GM13977 (cell line): ENCODE results near the gene IFFO2.

ENCODE experiments used
- DNase-seq: peaks from one replicate; pipeline ENCODE4 v3.0.0; 2012; ENCODE audit warnings: low spot score
- in situ Hi-C: fragments of 300-500 bp; cut with MboI; formaldehyde crosslinking; loops from one replicate; pipeline ENCODE4 v1.12.0; 2022; ENCODE audit warnings: low sequenced_read_pairs, low pct_unique_long_range_greater_than_20kb, mixed read lengths, inconsistent platforms; ENCODE audit not compliant: unreplicated experiment
- TF ChIP-seq, protein P1 (sequence below): IDR thresholded peaks from 2 replicates; pipeline ENCODE4 v1.5.1; 2012; ENCODE audit warnings: mild to moderate bottlenecking, control low read depth; ENCODE audit not compliant: insufficient read depth; ENCODE audit errors: extremely low read depth, missing control alignments

The IFFO2 gene

DNA sequence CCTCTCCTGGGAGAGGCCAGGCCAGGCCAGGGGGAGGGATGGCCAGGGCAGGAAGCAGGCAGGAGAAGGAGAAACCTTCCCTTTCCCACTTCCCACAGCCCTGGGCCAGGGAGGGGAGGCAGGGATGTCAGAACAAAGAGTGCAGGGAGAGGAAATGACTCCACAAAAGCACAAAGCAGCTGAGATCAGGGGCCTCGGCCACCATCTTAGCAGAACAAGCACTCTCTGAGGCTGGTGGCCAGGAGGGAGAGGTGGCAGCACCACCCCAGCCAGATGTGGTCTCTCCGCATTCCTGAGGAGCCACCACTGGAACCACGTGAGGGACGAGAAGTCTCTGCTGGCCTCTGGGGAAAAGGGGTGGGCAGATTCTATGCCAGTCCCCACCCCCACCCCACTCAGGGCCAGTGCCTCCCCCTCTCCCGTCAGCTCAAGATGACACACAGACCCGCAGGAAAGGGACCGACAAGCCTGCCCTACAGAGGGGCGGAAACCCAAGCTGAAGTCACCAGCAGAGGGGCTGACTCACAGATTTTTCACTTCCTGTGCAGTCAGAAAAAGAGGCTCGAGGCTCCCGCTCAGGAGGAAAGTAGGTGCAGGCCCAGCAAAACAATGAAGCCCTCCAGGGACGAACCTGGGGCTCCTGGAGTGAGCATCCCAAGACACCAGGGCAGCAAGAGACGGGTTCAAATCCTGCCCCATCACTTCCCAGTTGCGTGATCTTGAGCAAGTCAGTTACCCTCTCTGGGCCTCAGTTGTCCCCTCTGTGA lies 30.0 kb downstream of the IFFO2 start:
- TF ChIP-seq, protein P1, sequence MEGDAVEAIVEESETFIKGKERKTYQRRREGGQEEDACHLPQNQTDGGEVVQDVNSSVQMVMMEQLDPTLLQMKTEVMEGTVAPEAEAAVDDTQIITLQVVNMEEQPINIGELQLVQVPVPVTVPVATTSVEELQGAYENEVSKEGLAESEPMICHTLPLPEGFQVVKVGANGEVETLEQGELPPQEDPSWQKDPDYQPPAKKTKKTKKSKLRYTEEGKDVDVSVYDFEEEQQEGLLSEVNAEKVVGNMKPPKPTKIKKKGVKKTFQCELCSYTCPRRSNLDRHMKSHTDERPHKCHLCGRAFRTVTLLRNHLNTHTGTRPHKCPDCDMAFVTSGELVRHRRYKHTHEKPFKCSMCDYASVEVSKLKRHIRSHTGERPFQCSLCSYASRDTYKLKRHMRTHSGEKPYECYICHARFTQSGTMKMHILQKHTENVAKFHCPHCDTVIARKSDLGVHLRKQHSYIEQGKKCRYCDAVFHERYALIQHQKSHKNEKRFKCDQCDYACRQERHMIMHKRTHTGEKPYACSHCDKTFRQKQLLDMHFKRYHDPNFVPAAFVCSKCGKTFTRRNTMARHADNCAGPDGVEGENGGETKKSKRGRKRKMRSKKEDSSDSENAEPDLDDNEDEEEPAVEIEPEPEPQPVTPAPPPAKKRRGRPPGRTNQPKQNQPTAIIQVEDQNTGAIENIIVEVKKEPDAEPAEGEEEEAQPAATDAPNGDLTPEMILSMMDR: peak; percentile 15
- in situ Hi-C loops: no loop called here
- DNase-seq: peak; percentile 94

DNA sequence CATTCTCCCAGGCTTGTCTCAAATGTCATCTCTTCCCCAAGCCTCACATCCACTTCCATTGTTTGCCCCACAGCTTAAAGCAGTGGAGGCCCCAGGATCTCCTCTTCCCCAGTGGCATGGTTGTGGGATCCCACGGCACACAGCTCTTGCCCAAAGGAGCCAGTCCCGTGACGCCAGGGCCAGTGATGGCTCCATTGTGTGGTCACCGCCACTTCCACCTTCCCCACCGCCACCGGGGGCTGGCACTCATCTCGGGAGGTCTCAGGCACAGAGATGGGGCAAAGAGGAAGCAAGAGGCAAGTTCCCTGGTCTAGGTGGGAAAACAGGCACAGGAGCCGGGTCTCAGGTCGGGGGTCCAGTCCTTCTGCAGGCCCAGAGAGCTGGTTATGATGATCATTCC lies 31.2 kb downstream of the IFFO2 start:
- in situ Hi-C loops: no loop called here
- TF ChIP-seq, protein P1: no peak

DNA sequence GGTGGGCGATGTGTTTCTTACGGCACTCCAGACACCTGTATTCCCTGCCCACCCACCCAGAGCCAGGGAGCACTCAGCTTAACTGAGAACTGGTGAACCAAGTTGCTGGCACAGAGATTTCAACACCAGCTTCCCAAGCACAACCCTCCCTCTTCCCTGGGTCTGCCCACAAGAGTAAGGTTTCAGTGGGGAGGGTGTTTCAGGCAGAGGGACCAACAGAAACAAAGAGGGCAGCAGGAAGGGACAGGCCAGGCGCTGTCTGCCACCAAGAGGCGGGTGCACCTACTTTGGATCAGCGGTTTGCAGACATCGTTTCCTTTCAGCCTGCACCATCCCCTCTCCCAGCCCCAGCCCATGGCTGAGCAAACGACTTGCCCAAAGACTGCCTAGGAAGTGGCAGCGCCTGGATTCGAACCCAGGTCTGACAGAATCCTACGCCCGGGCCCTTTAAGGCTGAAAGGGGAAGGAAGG lies 32.2 kb downstream of the IFFO2 start:
- in situ Hi-C loops: no loop called here
- TF ChIP-seq, protein P1: no peak
- DNase-seq: no peak

More for the DNA sequence above, 31.2 kb downstream of the IFFO2 start:
- DNase-seq: no peak

DNA sequence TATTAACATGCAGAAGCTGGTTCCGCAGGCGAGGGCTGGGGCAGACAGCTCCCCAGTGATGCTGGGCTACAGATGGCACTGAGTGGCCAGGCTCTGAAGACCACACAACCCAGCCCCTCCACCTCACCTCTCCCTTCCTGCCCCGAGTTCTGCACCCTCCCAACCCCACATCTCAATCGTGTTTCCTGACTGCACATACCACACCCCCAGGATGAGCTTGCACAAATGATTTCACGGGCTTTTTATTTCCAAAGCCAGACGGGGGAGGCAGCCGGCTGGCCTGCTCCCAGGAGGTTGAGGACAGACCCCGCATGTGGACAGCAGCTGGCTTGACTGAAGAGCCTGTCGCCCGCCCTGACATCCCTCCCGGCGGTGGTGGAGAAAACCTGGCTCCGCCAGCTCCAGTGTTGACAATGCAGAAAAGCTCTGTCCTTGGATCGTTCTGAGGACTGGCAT lies 32.7 kb downstream of the IFFO2 start:
- DNase-seq: no peak
- TF ChIP-seq, protein P1: no peak
- in situ Hi-C loops: no loop called here

DNA sequence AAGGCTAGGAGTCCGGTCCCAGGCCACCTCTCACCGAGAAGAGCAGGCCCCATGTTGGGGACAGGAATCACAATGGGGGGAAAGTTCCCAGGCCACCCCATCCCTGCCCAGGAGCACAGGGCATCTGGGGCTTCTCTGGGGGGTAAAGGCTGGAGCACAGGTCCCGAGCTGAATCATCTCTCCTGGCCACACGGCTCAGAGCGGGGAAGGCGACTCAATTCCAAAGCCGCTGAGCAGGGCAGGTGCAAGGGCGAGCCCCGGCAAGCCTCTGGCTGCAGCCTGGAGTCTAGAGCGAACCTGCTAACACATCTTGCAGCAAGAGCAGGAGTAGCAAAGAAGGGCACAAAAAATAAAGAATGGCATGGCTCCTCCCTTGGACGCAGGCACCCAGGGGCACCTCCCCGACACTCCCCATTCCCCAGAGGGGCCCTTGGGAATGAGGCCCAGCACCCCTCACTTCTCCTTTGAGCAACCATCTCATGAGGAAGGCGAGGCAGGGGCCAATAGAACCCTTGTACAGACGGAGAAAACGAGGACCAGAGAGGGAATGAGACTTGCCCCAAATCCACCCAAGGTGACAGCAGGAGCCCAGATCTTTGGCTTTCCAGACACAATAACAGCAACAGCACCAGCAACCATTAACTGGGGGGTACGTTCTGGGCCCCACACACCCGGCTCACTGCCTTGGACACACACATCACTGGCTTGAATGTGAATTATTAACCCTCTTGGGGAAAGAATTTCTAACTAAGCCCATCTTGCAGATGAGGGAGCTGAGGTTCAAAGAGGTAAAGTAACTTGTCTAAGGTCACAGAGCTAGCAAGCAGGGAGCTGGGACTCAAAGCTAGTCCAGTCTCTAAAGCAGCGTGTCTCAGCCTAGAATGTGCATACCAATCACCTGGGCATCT lies 33.4 kb downstream of the IFFO2 start:
- in situ Hi-C loops: no loop called here
- DNase-seq: no peak
- TF ChIP-seq, protein P1: no peak

DNA sequence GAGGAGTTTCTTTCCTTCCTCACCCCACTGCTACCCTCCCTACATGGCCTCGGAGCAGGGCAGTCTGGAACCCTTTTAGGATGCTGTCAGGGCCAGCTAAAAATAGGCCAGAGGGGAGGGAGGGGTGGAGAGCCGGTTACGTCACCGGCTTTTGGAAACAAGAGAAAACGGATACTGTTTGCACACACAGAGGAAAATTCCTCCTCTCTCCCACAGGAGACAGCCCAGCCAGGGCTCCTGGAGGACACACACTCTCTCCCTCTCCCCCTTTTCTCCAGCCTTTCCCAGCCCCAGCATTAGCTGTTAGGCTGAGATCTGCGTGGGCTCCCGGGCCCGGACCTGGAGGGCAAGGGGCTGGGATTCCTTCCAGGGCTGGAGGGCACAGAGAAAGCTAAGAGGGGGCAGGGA lies 34.2 kb downstream of the IFFO2 start:
- in situ Hi-C loops: no loop called here
- no peak for DNase-seq
- TF ChIP-seq, protein P1: no peak
